HUES64 (cell line): ENCODE measurements around the gene SEBOX.

Experiments
- H3K27ac ChIP-seq: 2 replicates; pipeline ENCODE4 v1.7.0; 2013; ENCODE audit warnings: low read depth, low read length, inconsistent platforms
- H3K27me3 ChIP-seq: 2 replicates; pipeline ENCODE4 v1.6.1; 2013; ENCODE audit warnings: mild to moderate bottlenecking, low read length; ENCODE audit not compliant: insufficient read depth
- H3K36me3 ChIP-seq: 2 replicates; pipeline ENCODE4 v1.6.1; 2013; ENCODE audit warnings: mild to moderate bottlenecking, low read length; ENCODE audit not compliant: insufficient read depth
- H3K4me1 ChIP-seq: 2 replicates; pipeline ENCODE4 v1.6.1; 2013; ENCODE audit warnings: mild to moderate bottlenecking, low read length, moderate library complexity; ENCODE audit not compliant: insufficient read depth
- H3K4me3 ChIP-seq: 2 replicates; pipeline ENCODE4 v1.5.1; 2013; ENCODE audit warnings: mild to moderate bottlenecking, low read length, moderate library complexity
- H3K9ac ChIP-seq: 2 replicates; pipeline ENCODE4 v1.6.1; 2013; ENCODE audit warnings: mild to moderate bottlenecking, low read depth, low read length
- H3K9me3 ChIP-seq: 2 replicates; pipeline ENCODE4 v1.6.1; 2013; ENCODE audit warnings: low read depth, low read length; ENCODE audit not compliant: insufficient read depth
- WGBS: fragments of 150-250, 120-280 bp; methylation state at CpG from one replicate; pipeline ENCODE4 v1.1.7; 2013; ENCODE audit warnings: missing lambda C conversion rate; 5-methylcytosine and 5-hydroxymethylcytosine counted together

Gene SEBOX

DNA sequence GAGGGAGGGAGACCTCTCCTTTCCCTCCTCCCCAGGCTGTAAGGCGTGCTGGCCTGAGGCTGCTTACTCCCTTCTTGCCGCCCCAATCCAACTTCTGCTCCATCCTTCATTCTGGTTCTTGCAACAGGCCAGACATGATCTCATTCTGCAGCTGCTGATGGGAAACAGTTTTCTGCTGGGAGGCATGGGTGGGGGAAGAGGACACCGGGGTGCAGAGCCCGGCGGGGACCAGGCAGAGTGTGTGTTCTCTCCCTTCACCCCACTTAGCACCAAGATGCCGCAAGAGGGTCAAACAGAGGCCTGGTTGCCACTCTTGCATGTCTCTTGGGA lies 7.9 kb upstream of the SEBOX start:
- Histone ChIP-seq H3K27ac (no peak overlapping the region), H3K36me3 (no peaks in the 10 kb centered on the region), H3K9ac (no peak overlapping the region), H3K9me3 (no peaks in the 10 kb centered on the region), H3K4me3 (peak overlapping the region; percentile 79), H3K4me1 (peaks cover 14% of the 10 kb centered on the region), H3K27me3 (peaks cover 43% of the 10 kb centered on the region)
- WGBS: 88% methylated on average over 6 of the region's 6 CpGs

DNA sequence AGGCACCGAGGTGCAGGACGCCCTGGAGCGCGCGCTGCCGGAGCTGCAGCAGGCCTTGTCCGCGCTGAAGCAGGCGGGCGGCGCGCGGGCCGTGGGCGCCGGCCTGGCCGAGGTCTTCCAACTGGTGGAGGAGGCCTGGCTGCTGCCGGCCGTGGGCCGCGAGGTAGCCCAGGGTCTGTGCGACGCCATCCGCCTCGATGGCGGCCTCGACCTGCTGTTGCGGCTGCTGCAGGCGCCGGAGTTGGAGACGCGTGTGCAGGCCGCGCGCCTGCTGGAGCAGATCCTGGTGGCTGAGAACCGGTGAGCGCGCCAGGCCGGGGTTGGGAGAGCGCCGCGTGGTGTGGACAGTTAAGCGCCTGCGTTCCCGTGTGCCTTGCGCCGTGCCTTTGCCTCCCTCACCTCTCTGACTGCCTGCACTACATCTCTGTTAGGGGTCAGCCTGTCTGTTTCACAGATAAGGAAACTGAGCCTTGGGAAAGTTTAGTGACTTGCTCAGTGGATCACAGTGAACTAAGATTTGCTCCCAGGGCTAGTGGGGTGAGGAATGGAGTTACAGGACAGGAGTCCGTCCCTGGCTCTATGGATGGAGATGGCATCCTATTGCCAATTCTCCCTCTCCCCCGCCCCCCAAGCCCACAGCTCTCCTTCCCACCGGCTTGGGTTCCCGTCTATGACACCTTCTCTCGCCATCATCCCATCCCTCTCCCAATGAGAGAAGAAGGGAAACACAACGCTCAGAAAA lies 7.4 kb upstream of the SEBOX start:
- H3K4me1 ChIP-seq: peaks cover 14% of the 10 kb centered on the region

GRCh38 chr17:28371245-28372202 lies 6.5 kb upstream of the SEBOX start, which contains the start of gene SARM1:
SARM1 (plus strand) TSS chr17:28371694; CDS start chr17:28372033, 339 bp downstream.
- Histone ChIP-seq H3K4me3 (peak within 1 kb of the TSS; percentile 79), H3K4me1 (peaks cover 14% of the 10 kb centered on the region), H3K27me3 (peaks cover 38% of the 10 kb centered on the region), H3K36me3 (no peaks in the 10 kb centered on the region), H3K9ac (peak within 1 kb of the TSS; percentile 42), H3K27ac (peak within 1 kb of the TSS; percentile 76; the same call in 1 of the 2 replicates), H3K9me3 (no peaks in the 10 kb centered on the region)
- WGBS: under 1% methylated on average over 77 of the region's 80 CpGs

More for the DNA sequence above, 7.4 kb upstream of the SEBOX start:
- H3K4me3 ChIP-seq: peak overlapping the region; percentile 79
- peak overlapping the region; percentile 42 for H3K9ac ChIP-seq
- 12% methylated on average over 52 of the region's 53 CpGs for WGBS
- H3K27ac ChIP-seq: no peak overlapping the region
- H3K9me3 ChIP-seq: no peaks in the 10 kb centered on the region
- H3K27me3 ChIP-seq: peaks cover 43% of the 10 kb centered on the region
- H3K36me3 ChIP-seq: no peaks in the 10 kb centered on the region

GRCh38 chr17:28370744-28371103 lies 5.7 kb upstream of the SEBOX start:
- WGBS: 92% methylated on average over 1 of the region's 1 CpG
- H3K9ac ChIP-seq: no peak overlapping the region
- peak overlapping the region; percentile 79 for H3K4me3 ChIP-seq

GRCh38 chr17:28370035-28370743 lies 5.2 kb upstream of the SEBOX start, which contains the start of gene VTN:
VTN (minus strand) TSS chr17:28370307; CDS start chr17:28370203, 104 bp downstream.
- peak within 1 kb of the TSS; percentile 79 for H3K4me3 ChIP-seq
- no peaks in the 10 kb centered on the region for H3K9me3 ChIP-seq
- H3K27me3 ChIP-seq: peaks cover 36% of the 10 kb centered on the region
- no peaks in the 10 kb centered on the region for H3K36me3 ChIP-seq
- peak within 1 kb of the TSS; percentile 76; the same call in 1 of the 2 replicates for H3K27ac ChIP-seq
- WGBS: 47% methylated on average over 8 of the region's 8 CpGs
- H3K9ac ChIP-seq: peak within 1 kb of the TSS; percentile 12; the same call in 1 of the 2 replicates
- peaks cover 14% of the 10 kb centered on the region for H3K4me1 ChIP-seq

More at GRCh38 chr17:28370744-28371103, 5.7 kb upstream of the SEBOX start:
- Histone ChIP-seq H3K9me3 (no peaks in the 10 kb centered on the region), H3K27me3 (peaks cover 36% of the 10 kb centered on the region), H3K36me3 (no peaks in the 10 kb centered on the region), H3K4me1 (peaks cover 14% of the 10 kb centered on the region), H3K27ac (peak overlapping the region; percentile 76; the same call in 1 of the 2 replicates)

- Histone ChIP-seq H3K9me3 (no peaks in the 10 kb centered on the region), H3K4me3 (no peak overlapping the region), H3K36me3 (peaks cover 2% of the 10 kb centered on the region; the same call in 1 of the 2 replicates), H3K27ac (peak overlapping the region; percentile 50; the same call in 1 of the 2 replicates), H3K9ac (no peak overlapping the region), H3K4me1 (peaks cover 14% of the 10 kb centered on the region), H3K27me3 (peaks cover 31% of the 10 kb centered on the region)
- 84% methylated on average over 10 of the region's 10 CpGs for WGBS
Measured at GRCh38 chr17:28369684-28370034, 4.7 kb upstream of the SEBOX start.

DNA sequence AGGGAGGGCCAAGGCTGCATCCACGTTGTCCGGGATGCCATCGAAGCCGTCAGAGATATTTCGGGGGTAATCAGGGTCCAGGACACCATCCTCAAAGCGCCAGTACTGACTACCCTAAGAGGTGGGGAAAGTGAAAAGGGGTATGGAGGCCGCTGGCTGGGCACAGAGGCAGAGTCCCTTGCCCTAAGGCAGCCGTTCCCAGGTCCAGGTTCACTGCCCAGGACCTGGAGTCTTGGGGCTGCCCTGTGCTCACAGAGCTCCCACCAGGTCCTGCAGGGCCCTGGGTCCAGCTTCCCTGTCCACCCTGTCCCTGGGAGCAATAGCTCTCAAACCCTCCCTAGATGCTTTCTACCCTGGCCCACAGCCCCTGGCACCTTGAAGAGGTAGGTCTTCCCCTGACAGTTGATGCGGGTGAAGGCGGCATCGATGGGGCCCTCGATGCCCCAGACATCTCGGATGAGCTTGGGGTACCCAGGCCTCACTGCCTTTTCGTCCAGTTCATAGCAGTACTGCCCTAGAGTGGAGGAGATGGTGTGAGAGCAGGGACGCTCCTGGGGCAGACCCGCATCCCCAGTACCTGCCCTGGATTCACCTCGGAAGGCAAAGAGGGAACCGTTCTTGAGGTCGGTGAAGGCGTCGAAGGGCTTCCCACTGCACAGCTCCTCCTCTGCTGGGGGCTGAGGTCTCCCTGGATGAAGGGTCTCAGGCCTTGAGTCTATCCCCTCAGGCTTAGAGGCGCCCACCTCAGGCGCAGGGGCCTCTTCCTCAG lies 4.1 kb upstream of the SEBOX start:
- WGBS: 94% methylated on average over 23 of the region's 23 CpGs
- no peak overlapping the region; the same call in 1 of the 2 replicates for H3K9ac ChIP-seq
- no peak overlapping the region for H3K27ac ChIP-seq

GRCh38 chr17:28368306-28368831 lies 3.4 kb upstream of the SEBOX start:
- Histone ChIP-seq H3K9me3 (no peaks in the 10 kb centered on the region), H3K4me3 (no peak overlapping the region), H3K27ac (no peak overlapping the region), H3K36me3 (peaks cover 7% of the 10 kb centered on the region; the same call in 1 of the 2 replicates), H3K27me3 (peaks cover 18% of the 10 kb centered on the region), H3K4me1 (peaks cover 14% of the 10 kb centered on the region), H3K9ac (no peak overlapping the region)
- 88% methylated on average over 5 of the region's 5 CpGs for WGBS

More for the DNA sequence above, 4.1 kb upstream of the SEBOX start:
- H3K36me3 ChIP-seq: peaks cover 2% of the 10 kb centered on the region; the same call in 1 of the 2 replicates
- no peak overlapping the region for H3K4me3 ChIP-seq
- H3K27me3 ChIP-seq: peaks cover 25% of the 10 kb centered on the region
- no peaks in the 10 kb centered on the region for H3K9me3 ChIP-seq
- peaks cover 14% of the 10 kb centered on the region for H3K4me1 ChIP-seq

DNA sequence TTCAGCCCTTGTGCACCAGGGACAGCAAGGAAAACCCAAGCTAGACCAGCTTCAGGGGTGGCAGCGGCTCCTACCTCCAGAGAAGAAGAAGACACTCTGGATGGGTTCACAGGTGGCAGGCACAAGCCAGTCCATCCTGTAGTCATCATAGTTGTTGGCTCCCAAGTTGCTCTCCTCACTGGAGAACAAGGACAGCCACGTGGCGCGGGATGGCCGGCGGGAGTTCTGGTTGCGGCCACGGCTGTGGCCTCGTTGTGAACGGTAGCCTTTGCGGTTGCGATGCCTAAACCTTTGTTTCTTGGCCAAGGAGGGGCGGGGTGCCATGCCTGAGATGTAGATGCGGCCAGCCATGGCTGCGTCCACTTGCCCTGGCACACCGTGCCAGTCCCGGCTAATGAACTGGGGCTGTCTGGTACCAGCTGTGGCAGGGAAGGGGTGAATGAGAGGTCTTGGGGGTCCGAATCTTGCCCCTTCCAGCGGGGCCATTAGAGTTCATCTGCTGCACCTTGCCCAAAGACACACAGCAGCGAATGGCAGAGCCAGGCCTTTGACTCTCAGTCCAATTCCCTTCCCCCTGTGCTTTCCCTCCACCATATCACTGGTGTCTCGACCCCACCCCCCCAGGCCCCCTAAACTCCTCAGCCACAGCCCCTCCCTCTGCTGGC lies 2.8 kb upstream of the SEBOX start:
- Histone ChIP-seq H3K27ac (no peak overlapping the region), H3K4me3 (no peak overlapping the region), H3K27me3 (peaks cover 12% of the 10 kb centered on the region), H3K4me1 (peaks cover 14% of the 10 kb centered on the region), H3K9ac (no peak overlapping the region), H3K36me3 (peaks cover 11% of the 10 kb centered on the region; the same call in 1 of the 2 replicates), H3K9me3 (no peaks in the 10 kb centered on the region)
- 89% methylated on average over 21 of the region's 21 CpGs for WGBS
